H1 (cell line): ENCODE data around the gene HS6ST3. TPM values are rescaled to one million over a fixed set of nuclear protein-coding genes. Genes with fewer than 3 reads are reported as not detected.

Experiments
- CTCF ChIA-PET: fragments of 300-600 bp; sonication (Branson Sonifier 250); formaldehyde crosslinking; loops from one replicate; lab custom pipeline; 2021; ENCODE audit not compliant: partially characterized antibody; lab: Charles Lee
- POLR2A ChIA-PET: fragments of 300-600 bp; sonication (Branson Sonifier 250); formaldehyde crosslinking; loops from one replicate; lab custom pipeline; 2021; ENCODE audit warnings: inconsistent platforms; ENCODE audit not compliant: partially characterized antibody; lab: Charles Lee
- DNase-seq, 2 experiments: peaks; one replicate each; pipeline versions ENCODE4 v3.0.0 to v3.0.0-alpha.2; 2010 to 2022; ENCODE audit warnings: low spot score in 2 of 2, low read depth in 1 of 2, mixed read lengths in 1 of 2
- FAIRE-seq: peaks from 2 replicates; lab custom pipeline; 2011; peaks lifted over from hg19 to GRCh38; lab: Jason Lieb, UNC
- H2AFZ ChIP-seq: 2 replicates; pipeline ENCODE4 v1.8.1; 2012; ENCODE audit warnings: low read length, inconsistent platforms
- H2AK5ac ChIP-seq: 2 replicates; pipeline ENCODE4 v1.6.1; 2013; ENCODE audit warnings: low read depth, low read length
- H2BK120ac ChIP-seq: replicated peaks from 2 replicates; pipeline ENCODE3; 2013; ENCODE audit warnings: low read depth, low read length, inconsistent platforms
- H2BK12ac ChIP-seq: 2 replicates; pipeline ENCODE4 v1.6.1; 2013; ENCODE audit warnings: low read depth, low read length
- H2BK15ac ChIP-seq: 2 replicates; pipeline ENCODE4 v1.6.1; 2013; ENCODE audit warnings: low read length
- H2BK20ac ChIP-seq: 2 replicates; pipeline ENCODE4 v1.6.1; 2013; ENCODE audit warnings: low read length
- H2BK5ac ChIP-seq: 2 replicates; pipeline ENCODE4 v1.6.1; 2013; ENCODE audit warnings: low read depth, low read length
- H3K14ac ChIP-seq: 2 replicates; pipeline ENCODE4 v1.6.1; 2013; ENCODE audit warnings: inconsistent platforms; ENCODE audit not compliant: insufficient read length
- H3K18ac ChIP-seq: 2 replicates; pipeline ENCODE4 v1.6.1; 2013; ENCODE audit warnings: low read length; ENCODE audit errors: extremely low read depth
- H3K23ac ChIP-seq: 2 replicates; pipeline ENCODE4 v1.6.1; 2013; ENCODE audit warnings: inconsistent platforms; ENCODE audit not compliant: insufficient read length
- H3K23me2 ChIP-seq: 2 replicates; pipeline ENCODE4 v1.6.1; 2013; ENCODE audit warnings: low read depth, low read length
- H3K27ac ChIP-seq: 2 replicates; pipeline ENCODE4 v1.6.1; 2011; ENCODE audit warnings: low read depth, low read length, inconsistent platforms
- H3K27me3 ChIP-seq, 4 experiments: replicated peaks in 1 of 4; 1 replicate in 1 of 4; 2 replicates in 3 of 4; pipeline versions ENCODE4 v1.6.1 to v1.8.1; 2011 to 2013; ENCODE audit warnings: low read length in 3 of 4, mild to moderate bottlenecking in 3 of 4, inconsistent platforms in 2 of 4, mixed read lengths in 2 of 4, moderate library complexity in 1 of 4; ENCODE audit not compliant: control insufficient read depth in 3 of 4, insufficient read depth in 3 of 4; ENCODE audit errors: extremely low read depth in 1 of 4
- H3K36me3 ChIP-seq, 4 experiments: 2 replicates each; pipeline versions ENCODE4 v1.6.1 to v1.8.1; 2011 to 2013; ENCODE audit warnings: mild to moderate bottlenecking in 4 of 4, low read length in 3 of 4, moderate library complexity in 2 of 4, control low read depth in 1 of 4, inconsistent platforms in 1 of 4; ENCODE audit not compliant: insufficient read depth in 4 of 4, control insufficient read depth in 2 of 4
- H3K4ac ChIP-seq: replicated peaks from 2 replicates; pipeline ENCODE3; 2013; ENCODE audit warnings: low read length, low read depth, mixed read lengths, inconsistent platforms; ENCODE audit not compliant: insufficient read length
- H3K4me1 ChIP-seq, 4 experiments: replicated peaks in 1 of 4; 1 replicate in 1 of 4; 2 replicates in 3 of 4; pipeline versions ENCODE4 v1.6.1 to v1.8.1; 2011 to 2013; ENCODE audit warnings: low read length in 3 of 4, inconsistent platforms in 2 of 4, mixed read lengths in 1 of 4; ENCODE audit not compliant: insufficient read depth in 4 of 4, control insufficient read depth in 3 of 4
- H3K4me2 ChIP-seq, 2 experiments: 2 replicates each; pipeline versions ENCODE4 v1.6.1 to v1.8.1; 2011 to 2013; ENCODE audit warnings: low read depth in 2 of 2, low read length in 2 of 2, control low read depth in 1 of 2, inconsistent platforms in 1 of 2, mild to moderate bottlenecking in 1 of 2; ENCODE audit not compliant: insufficient read depth in 1 of 2
- H3K4me3 ChIP-seq, 4 experiments: fragments of 200-600, 300-600 bp in 1 of 4; sonication (generic), shearing (Covaris generic), sonication (Bioruptor Twin) in 1 of 4; 2 replicates each; pipeline versions ENCODE4 v1.5.1 to v1.8.1; 2011 to 2016; ENCODE audit warnings: low read length in 4 of 4, low read depth in 3 of 4, control low read depth in 2 of 4, inconsistent platforms in 2 of 4, mild to moderate bottlenecking in 2 of 4, mixed read lengths in 1 of 4, moderate library complexity in 1 of 4; ENCODE audit not compliant: insufficient read depth in 2 of 4; ENCODE audit errors: extremely low read depth in 1 of 4
- H3K56ac ChIP-seq: replicated peaks from 2 replicates; pipeline ENCODE3; 2013; ENCODE audit warnings: low read depth, mild to moderate bottlenecking, mixed read lengths, low read length, inconsistent platforms; ENCODE audit not compliant: insufficient read length
- H3K79me1 ChIP-seq: 2 replicates; pipeline ENCODE4 v1.6.1; 2013; ENCODE audit warnings: low read depth, low read length, control low read depth
- H3K79me2 ChIP-seq, 2 experiments: 2 replicates each; pipeline versions ENCODE4 v1.6.1 to v1.8.1; 2012 to 2013; ENCODE audit warnings: low read length in 2 of 2, mild to moderate bottlenecking in 2 of 2, inconsistent platforms in 1 of 2; ENCODE audit not compliant: insufficient read depth in 2 of 2, control insufficient read depth in 1 of 2
- H3K9ac ChIP-seq, 4 experiments: replicated peaks in 1 of 4; 1 replicate in 1 of 4; 2 replicates in 3 of 4; pipeline versions ENCODE4 v1.6.1 to v1.8.1; 2011 to 2013; ENCODE audit warnings: low read depth in 3 of 4, low read length in 3 of 4, control low read depth in 2 of 4, mild to moderate bottlenecking in 2 of 4, moderate library complexity in 2 of 4, inconsistent platforms in 1 of 4; ENCODE audit errors: extremely low read depth in 1 of 4
- H3K9me3 ChIP-seq, 2 experiments: 2 replicates each; pipeline versions ENCODE4 v1.6.1 to v1.8.1; 2012 to 2013; ENCODE audit warnings: mild to moderate bottlenecking in 2 of 2, moderate library complexity in 2 of 2, control low read depth in 1 of 2, inconsistent platforms in 1 of 2, low read depth in 1 of 2, low read length in 1 of 2, mixed read lengths in 1 of 2; ENCODE audit not compliant: insufficient read depth in 2 of 2
- H4K20me1 ChIP-seq, 2 experiments: replicated peaks in 1 of 2; 2 replicates each; pipeline versions ENCODE3 to v1.8.1; 2011 to 2013; ENCODE audit warnings: inconsistent platforms in 2 of 2, low read length in 2 of 2, mild to moderate bottlenecking in 1 of 2; ENCODE audit not compliant: insufficient read depth in 2 of 2, control insufficient read depth in 1 of 2
- H4K5ac ChIP-seq: 2 replicates; pipeline ENCODE4 v1.6.1; 2013; ENCODE audit warnings: low read length, low read depth, mixed read lengths, inconsistent platforms; ENCODE audit not compliant: insufficient read length
- H4K8ac ChIP-seq: 2 replicates; pipeline ENCODE4 v1.8.0; 2013; ENCODE audit warnings: mild to moderate bottlenecking, moderate library complexity, low read length, inconsistent platforms; ENCODE audit not compliant: insufficient read depth; ENCODE audit errors: extremely low read depth
- H4K91ac ChIP-seq: replicated peaks from 2 replicates; pipeline ENCODE3; 2013; ENCODE audit warnings: low read length, mixed read lengths, inconsistent platforms; ENCODE audit not compliant: insufficient read length
- YY1 ChIP-seq: IDR thresholded peaks from 2 replicates; pipeline ENCODE4 v1.6.1; 2011; ENCODE audit warnings: low read depth, mild to moderate bottlenecking, low read length
- WGBS, 2 experiments: shearing (Covaris generic) in 1 of 2; methylation state at CpG; one replicate each; pipeline versions ENCODE4 v1.1.6 to v1.1.7; 2013 to 2015; ENCODE audit warnings: low lambda C conversion rate in 2 of 2, mixed read lengths in 2 of 2, inconsistent platforms in 1 of 2, low coverage in 1 of 2, missing lambda C conversion rate in 1 of 2; ENCODE audit not compliant: insufficient replicate concordance in 2 of 2, insufficient coverage in 1 of 2, insufficient read length in 1 of 2; ENCODE audit errors: extremely low coverage in 1 of 2, missing lambda C conversion rate in 1 of 2; 5-methylcytosine and 5-hydroxymethylcytosine counted together
- polyA plus RNA-seq, 7 experiments: library from polyadenylated mRNA; depleted of rRNA in 3 of 7; stranded (reverse) in 5 of 7; unstranded in 2 of 7; fragments of >200 nt in 5 of 7; fragments of 200-250 nt in 2 of 7; gene quantifications; 1 replicate in 5 of 7; 2 replicates in 1 of 7; 4 replicates in 1 of 7; pipeline versions ENCODE4 v1.2.1 to v1.2.3, GENCODE V29; 2011 to 2013; ENCODE audit warnings: missing spikeins in 2 of 7, mixed read lengths in 2 of 7
- total RNA-seq: library from RNA; stranded (reverse); fragmentation: NEBNext Ultra II Directional; extraction: Animal tissue kit (Norgen Biotek cat#: 25700); gene quantifications from 2 replicates; pipeline ENCODE4 v1.2.1, GENCODE V29; 2021

The HS6ST3 gene
- total and polyA plus RNA-seq, 2 of the 8 experiments (the other 6 are each of a cell fraction or from before 2014, with no cell fraction given) = 0.45 to 1.2 TPM

DNA sequence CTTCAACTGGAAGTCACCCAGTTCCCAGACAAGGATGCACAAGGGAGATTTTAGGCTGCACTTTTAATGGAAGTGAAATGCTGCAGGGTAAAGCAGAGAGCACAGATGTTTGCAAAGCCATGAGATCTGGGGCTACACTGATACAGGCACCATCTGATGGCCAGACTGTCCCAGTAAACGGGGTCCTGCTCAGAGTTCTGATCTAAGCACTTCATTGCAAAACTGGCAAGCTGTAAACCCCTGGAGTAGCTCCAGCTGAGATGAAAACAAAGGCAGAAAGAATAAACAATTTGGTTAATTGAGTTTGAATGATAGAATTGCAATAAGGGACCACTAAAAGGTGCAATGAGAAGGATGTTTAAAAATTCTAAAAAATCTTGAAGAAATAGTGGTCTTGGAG, 707.2 kb downstream of the HS6ST3 start:
- Histone ChIP-seq H3K14ac (no peak overlapping the region), H2BK15ac (no peak overlapping the region), H3K18ac (no peak overlapping the region), H3K4ac (no peak overlapping the region), H3K79me1 (no peaks in the 10 kb centered on the region), H4K20me1 (no peaks in the 10 kb centered on the region), H4K5ac (no peak overlapping the region), H3K4me3 (no peak overlapping the region), H3K9ac (no peak overlapping the region), H2AFZ (no peak overlapping the region), H3K79me2 (no peaks in the 10 kb centered on the region), H4K91ac (no peak overlapping the region), H2AK5ac (no peak overlapping the region), H3K36me3 (no peaks in the 10 kb centered on the region), H3K9me3 (no peaks in the 10 kb centered on the region), H2BK20ac (no peak overlapping the region), H4K8ac (no peak overlapping the region), H3K27ac (no peak overlapping the region), H3K4me2 (no peak overlapping the region), H3K27me3 (no peaks in the 10 kb centered on the region; a peak in 1 of 7 replicates), H2BK12ac (no peak overlapping the region), H3K4me1 (no peaks in the 10 kb centered on the region), H2BK5ac (no peak overlapping the region), H3K23ac (no peak overlapping the region), H3K23me2 (no peaks in the 10 kb centered on the region), H2BK120ac (no peak overlapping the region), H3K56ac (no peak overlapping the region)
- FAIRE-seq (no peak), DNase-seq (no peak)
- WGBS, 2 experiments = 82% methylated on average over 1 of the region's 1 CpG; no CpG with 5 or more reads in 1 of the 2 experiments
- ChIA-PET POLR2A (no interaction called here), CTCF (interaction anchor here (1.2 to 1.7 kb wide), 2 partner anchors 21 to 160 kb away, joined by 4 to 10 read pairs; no protein-coding TSS in a partner anchor)
- TF ChIP-seq YY1 = no peak
